HG03520 (cell line): ENCODE measurements around the gene KLHL36.
"Not testable (repeated sequence)": the region's sequence is repeated elsewhere in the genome, so short reads cannot be mapped to it uniquely, and the experiment has no call there.

ENCODE experiments used
- ATAC-seq: cut with Tn5 transposase; IDR thresholded peaks from one replicate; pipeline ENCODE4 v1.9.1; 2021; ENCODE audit warnings: mild to moderate bottlenecking, moderate library complexity; ENCODE audit not compliant: unreplicated experiment

The KLHL36 gene

GRCh38 chr16:84614968-84615813 is 33.1 kb upstream of the KLHL36 start:
- no peak for ATAC-seq

GRCh38 chr16:84616515-84616914 is 31.8 kb upstream of the KLHL36 start:
- no peak for ATAC-seq

GRCh38 chr16:84617041-84617790 is 31.1 kb upstream of the KLHL36 start:
- peak; percentile 24 for ATAC-seq

- peak; percentile 81 for ATAC-seq
Observed at GRCh38 chr16:84617791-84618580, 30.3 kb upstream of the KLHL36 start, which contains the start of gene COTL1. TSS of gene COTL1 (minus strand) at chr16:84618078. CDS start at chr16:84617914, 164 bp downstream.

GRCh38 chr16:84618581-84619460 is 29.5 kb upstream of the KLHL36 start:
- no peak for ATAC-seq

- not testable (repeated sequence) for ATAC-seq
Observed at GRCh38 chr16:84620913-84621312, 27.4 kb upstream of the KLHL36 start.

GRCh38 chr16:84625556-84625955 is 22.8 kb upstream of the KLHL36 start:
- no peak for ATAC-seq

GRCh38 chr16:84628226-84628731 is 20.0 kb upstream of the KLHL36 start:
- ATAC-seq = no peak

GRCh38 chr16:84629580-84629979 is 18.7 kb upstream of the KLHL36 start:
- ATAC-seq = no peak

GRCh38 chr16:84630009-84630408 is 18.3 kb upstream of the KLHL36 start:
- no peak for ATAC-seq

GRCh38 chr16:84630446-84631152 is 17.7 kb upstream of the KLHL36 start:
- ATAC-seq = no peak

GRCh38 chr16:84631153-84631466 is 17.2 kb upstream of the KLHL36 start:
- ATAC-seq = no peak

- ATAC-seq = no peak
Observed at GRCh38 chr16:84631886-84632285, 16.4 kb upstream of the KLHL36 start.

GRCh38 chr16:84632862-84633261 is 15.4 kb upstream of the KLHL36 start:
- ATAC-seq = not testable (repeated sequence)

GRCh38 chr16:84633622-84634021 is 14.7 kb upstream of the KLHL36 start:
- no peak for ATAC-seq

GRCh38 chr16:84635702-84636101 is 12.6 kb upstream of the KLHL36 start:
- ATAC-seq = no peak

- ATAC-seq = no peak
Observed at GRCh38 chr16:84637709-84638108, 10.6 kb upstream of the KLHL36 start.

GRCh38 chr16:84638231-84638806 is 10.0 kb upstream of the KLHL36 start:
- no peak for ATAC-seq

- ATAC-seq = no peak
Observed at GRCh38 chr16:84640145-84640544, 8.2 kb upstream of the KLHL36 start.
